A673 (cell line): Measurements from ENCODE around the gene ODF2L. TPM values are rescaled to one million over a fixed set of nuclear protein-coding genes. Genes with fewer than 3 reads are reported as not detected.

Experiments
- BruUV-seq: library from RNA; stranded (reverse); fragments of 400-500 nt; replicated peaks from 2 replicates; lab custom pipeline; 2021; lab: Mats Ljungman, UMichigan
- CTCF ChIA-PET: fragments of 300-600 bp; sonication (Branson Sonifier 250); formaldehyde crosslinking; loops from one replicate; lab custom pipeline; 2022; ENCODE audit warnings: antibody characterized with exemption; lab: Charles Lee
- POLR2A ChIA-PET: fragments of 300-600 bp; sonication (Branson Sonifier 250); formaldehyde crosslinking; loops from one replicate; lab custom pipeline; 2022; ENCODE audit warnings: antibody characterized with exemption; ENCODE audit not compliant: low non-redundant PET; lab: Charles Lee
- DNase-seq: peaks from one replicate; pipeline ENCODE4 v3.0.0-alpha.2; 2015; ENCODE audit warnings: low spot score
- H3K27ac ChIP-seq: fragments of 200-600 bp; sonication (generic); 2 replicates; pipeline ENCODE4 v1.5.1; 2016; ENCODE audit warnings: mixed run types, low read depth, mild to moderate bottlenecking, mixed read lengths, antibody characterized with exemption, low read length; ENCODE audit not compliant: poor library complexity, severe bottlenecking
- H3K27me3 ChIP-seq: fragments of 200-600 bp; sonication (generic); replicated peaks from 2 replicates; pipeline ENCODE4 v1.6.1; 2017; ENCODE audit warnings: mixed run types, low read depth, mild to moderate bottlenecking, mixed read lengths, antibody characterized with exemption, low read length; ENCODE audit not compliant: insufficient read depth, poor library complexity
- H3K36me3 ChIP-seq: fragments of 200-600 bp; sonication (generic); 2 replicates; pipeline ENCODE4 v1.6.1; 2016; ENCODE audit warnings: mixed run types, mild to moderate bottlenecking, mixed read lengths, antibody characterized with exemption, low read length; ENCODE audit not compliant: insufficient read depth, poor library complexity, severe bottlenecking
- H3K4me1 ChIP-seq: fragments of 200-600 bp; sonication (generic); 2 replicates; pipeline ENCODE4 v1.6.1; 2017; ENCODE audit warnings: mixed run types, mild to moderate bottlenecking, mixed read lengths, antibody characterized with exemption, low read length; ENCODE audit not compliant: insufficient read depth, poor library complexity, severe bottlenecking
- H3K4me3 ChIP-seq: fragments of 200-600 bp; sonication (generic); 2 replicates; pipeline ENCODE4 v1.5.1; 2016; ENCODE audit warnings: low read depth, mixed run types, mild to moderate bottlenecking, mixed read lengths, low read length; ENCODE audit not compliant: poor library complexity, severe bottlenecking
- H3K9me3 ChIP-seq: fragments of 200-600 bp; sonication (generic); 2 replicates; pipeline ENCODE4 v1.6.1; 2016; ENCODE audit warnings: mixed run types, low read depth, mild to moderate bottlenecking, mixed read lengths, antibody characterized with exemption, low read length; ENCODE audit not compliant: poor library complexity, severe bottlenecking
- CTCF ChIP-seq: fragments of 300-800, 200-600 bp; sonication (generic); conservative IDR thresholded peaks from 2 replicates; pipeline ENCODE4 v1.5.1; 2017; ENCODE audit warnings: low read depth, mild to moderate bottlenecking, antibody characterized with exemption, low read length, moderate library complexity, mixed read lengths
- EZH2 ChIP-seq: fragments of 200-600 bp; sonication (generic); IDR thresholded peaks from 2 replicates; pipeline ENCODE4 v1.6.1; 2017; ENCODE audit warnings: borderline replicate concordance, low read depth, mild to moderate bottlenecking, mixed read lengths, antibody characterized with exemption, low read length; ENCODE audit not compliant: poor library complexity, severe bottlenecking
- intact Hi-C: fragments of 100-400 bp; cut with micrococcal nuclease; formaldehyde crosslinking; loops from one replicate; pipeline ENCODE4 v1.10.0; 2022; ENCODE audit not compliant: unreplicated experiment
- total RNA-seq: library from RNA; stranded (reverse); gene quantifications from 2 replicates; pipeline ENCODE4 v1.2.3, GENCODE V29; 2021

The ODF2L gene
- total RNA-seq, 1 experiment from 2014 or later = 38.9 TPM

- CTCF ChIA-PET = no interaction called here
- no peaks in the 10 kb centered on the region for H3K4me1 ChIP-seq
- TF ChIP-seq EZH2 (no peak), CTCF (no peak)
- POLR2A ChIA-PET = no interaction called here
- H3K4me3 ChIP-seq = no peak overlapping the region
- H3K36me3 ChIP-seq = no peaks in the 10 kb centered on the region
- no TSS peak for BruUV-seq
- H3K27me3 ChIP-seq = no peaks in the 10 kb centered on the region
- DNase-seq = no peak
- H3K9me3 ChIP-seq = no peaks in the 10 kb centered on the region
- no peak overlapping the region for H3K27ac ChIP-seq
- intact Hi-C loops = no loop called here
These were observed 45.5 kb upstream of the ODF2L start for GRCh38 chr1:86441581-86441980.

- no peak overlapping the region for H3K4me3 ChIP-seq
- DNase-seq = peak; percentile 6
- H3K4me1 ChIP-seq = no peaks in the 10 kb centered on the region
- TF ChIP-seq CTCF (no peak), EZH2 (no peak)
- no peaks in the 10 kb centered on the region for H3K9me3 ChIP-seq
- H3K27me3 ChIP-seq = no peaks in the 10 kb centered on the region
- BruUV-seq = no TSS peak
- ChIA-PET POLR2A (no interaction called here), CTCF (no interaction called here)
- H3K36me3 ChIP-seq = no peaks in the 10 kb centered on the region
- intact Hi-C loops = no loop called here
- no peak overlapping the region for H3K27ac ChIP-seq
These were observed 39.9 kb upstream of the ODF2L start for GRCh38 chr1:86436041-86436440.

GRCh38 chr1:86435327-86435726 is 39.2 kb upstream of the ODF2L start:
- Histone ChIP-seq H3K4me3 (no peak overlapping the region), H3K36me3 (no peaks in the 10 kb centered on the region), H3K27ac (no peak overlapping the region), H3K9me3 (no peaks in the 10 kb centered on the region), H3K27me3 (no peaks in the 10 kb centered on the region), H3K4me1 (no peaks in the 10 kb centered on the region)
- POLR2A ChIA-PET = no interaction called here
- CTCF ChIA-PET = no interaction called here
- TF ChIP-seq CTCF (no peak), EZH2 (no peak)
- intact Hi-C loops = no loop called here
- no peak for DNase-seq
- BruUV-seq = no TSS peak
